Measurements from ENCODE around the gene MYO9A.

DNA sequence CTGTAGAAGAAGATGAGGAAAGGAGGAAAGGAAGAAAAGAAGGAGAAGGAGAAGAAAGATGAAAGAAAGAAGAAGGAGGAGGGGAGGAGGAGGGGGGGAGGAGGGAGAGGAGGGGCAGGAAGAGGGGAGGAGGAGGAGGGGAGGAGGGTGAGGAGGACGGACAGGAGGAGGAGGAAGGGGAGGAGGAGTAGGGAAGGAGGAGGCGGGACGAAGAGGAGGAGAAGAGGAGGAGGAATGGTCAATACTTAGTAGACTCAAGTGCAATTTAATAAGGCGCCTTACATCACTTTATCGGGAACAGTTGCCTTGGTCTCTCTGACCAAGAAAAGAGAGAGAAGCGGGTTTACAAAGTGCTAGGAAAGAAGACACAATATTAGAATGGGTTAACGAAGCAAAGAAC, 331.3 kb downstream of the MYO9A start:
- TF ChIP-seq CTCF (IDR thresholded peaks at IDR 0.05; ENCODE audit: insufficient read depth, low read length) (no peak), POLR2AphosphoS5 (IDR thresholded peaks at IDR 0.05; ENCODE audit: low read depth) (no peak), GABPA (IDR thresholded peaks at IDR 0.05; ENCODE audit: low read depth) (no peak), SPI1 (IDR thresholded peaks at IDR 0.05; ENCODE audit: borderline replicate concordance, low read depth) (no peak)
- TF ChIP-seq, protein P1, sequence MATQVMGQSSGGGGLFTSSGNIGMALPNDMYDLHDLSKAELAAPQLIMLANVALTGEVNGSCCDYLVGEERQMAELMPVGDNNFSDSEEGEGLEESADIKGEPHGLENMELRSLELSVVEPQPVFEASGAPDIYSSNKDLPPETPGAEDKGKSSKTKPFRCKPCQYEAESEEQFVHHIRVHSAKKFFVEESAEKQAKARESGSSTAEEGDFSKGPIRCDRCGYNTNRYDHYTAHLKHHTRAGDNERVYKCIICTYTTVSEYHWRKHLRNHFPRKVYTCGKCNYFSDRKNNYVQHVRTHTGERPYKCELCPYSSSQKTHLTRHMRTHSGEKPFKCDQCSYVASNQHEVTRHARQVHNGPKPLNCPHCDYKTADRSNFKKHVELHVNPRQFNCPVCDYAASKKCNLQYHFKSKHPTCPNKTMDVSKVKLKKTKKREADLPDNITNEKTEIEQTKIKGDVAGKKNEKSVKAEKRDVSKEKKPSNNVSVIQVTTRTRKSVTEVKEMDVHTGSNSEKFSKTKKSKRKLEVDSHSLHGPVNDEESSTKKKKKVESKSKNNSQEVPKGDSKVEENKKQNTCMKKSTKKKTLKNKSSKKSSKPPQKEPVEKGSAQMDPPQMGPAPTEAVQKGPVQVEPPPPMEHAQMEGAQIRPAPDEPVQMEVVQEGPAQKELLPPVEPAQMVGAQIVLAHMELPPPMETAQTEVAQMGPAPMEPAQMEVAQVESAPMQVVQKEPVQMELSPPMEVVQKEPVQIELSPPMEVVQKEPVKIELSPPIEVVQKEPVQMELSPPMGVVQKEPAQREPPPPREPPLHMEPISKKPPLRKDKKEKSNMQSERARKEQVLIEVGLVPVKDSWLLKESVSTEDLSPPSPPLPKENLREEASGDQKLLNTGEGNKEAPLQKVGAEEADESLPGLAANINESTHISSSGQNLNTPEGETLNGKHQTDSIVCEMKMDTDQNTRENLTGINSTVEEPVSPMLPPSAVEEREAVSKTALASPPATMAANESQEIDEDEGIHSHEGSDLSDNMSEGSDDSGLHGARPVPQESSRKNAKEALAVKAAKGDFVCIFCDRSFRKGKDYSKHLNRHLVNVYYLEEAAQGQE (IDR thresholded peaks at IDR 0.05; ENCODE audit: insufficient replicate concordance, low read depth) = no peak
